Measurements from ENCODE around the gene ATXN1. TPM values are rescaled to one million over a fixed set of nuclear protein-coding genes. Genes with fewer than 3 reads are reported as not detected.
"Not testable (repeated sequence)": the region's sequence is repeated elsewhere in the genome, so short reads cannot be mapped to it uniquely, and the experiment has no call there.

The ATXN1 gene
- total RNA-seq, 4 donors from 2014 or later, result 16.3 to 52.2 (median 25.7) TPM

- no peak overlapping the region for H3K4me3 ChIP-seq (ENCODE audit: low read depth, poor library complexity, severe bottlenecking)
- DNase-seq (ENCODE audit: low spot score in 2 of 2), result peak in 1 of 2 donors; percentile 76
- TF ChIP-seq POLR2A (IDR thresholded peaks at IDR 0.05), result no peak
- TF ChIP-seq, protein P1, sequence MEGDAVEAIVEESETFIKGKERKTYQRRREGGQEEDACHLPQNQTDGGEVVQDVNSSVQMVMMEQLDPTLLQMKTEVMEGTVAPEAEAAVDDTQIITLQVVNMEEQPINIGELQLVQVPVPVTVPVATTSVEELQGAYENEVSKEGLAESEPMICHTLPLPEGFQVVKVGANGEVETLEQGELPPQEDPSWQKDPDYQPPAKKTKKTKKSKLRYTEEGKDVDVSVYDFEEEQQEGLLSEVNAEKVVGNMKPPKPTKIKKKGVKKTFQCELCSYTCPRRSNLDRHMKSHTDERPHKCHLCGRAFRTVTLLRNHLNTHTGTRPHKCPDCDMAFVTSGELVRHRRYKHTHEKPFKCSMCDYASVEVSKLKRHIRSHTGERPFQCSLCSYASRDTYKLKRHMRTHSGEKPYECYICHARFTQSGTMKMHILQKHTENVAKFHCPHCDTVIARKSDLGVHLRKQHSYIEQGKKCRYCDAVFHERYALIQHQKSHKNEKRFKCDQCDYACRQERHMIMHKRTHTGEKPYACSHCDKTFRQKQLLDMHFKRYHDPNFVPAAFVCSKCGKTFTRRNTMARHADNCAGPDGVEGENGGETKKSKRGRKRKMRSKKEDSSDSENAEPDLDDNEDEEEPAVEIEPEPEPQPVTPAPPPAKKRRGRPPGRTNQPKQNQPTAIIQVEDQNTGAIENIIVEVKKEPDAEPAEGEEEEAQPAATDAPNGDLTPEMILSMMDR (IDR thresholded peaks at IDR 0.05), result no peak
- WGBS, 2 donors, result 68 to 77% methylated on average over 8 of the region's 8 CpGs
- intact Hi-C loops (cut with DNase I; ENCODE audit: low total_unique reads), result no loop called here
Observed at GRCh38 chr6:16711546-16712254, 49.6 kb downstream of the ATXN1 start.

- no peak for DNase-seq (ENCODE audit: low spot score in 2 of 2)
- intact Hi-C loops (cut with DNase I; ENCODE audit: low total_unique reads), result no loop called here
- WGBS, 2 donors, result 76 to 87% methylated on average over 3 of the region's 3 CpGs
- no peak overlapping the region for H3K4me3 ChIP-seq (ENCODE audit: low read depth, poor library complexity, severe bottlenecking)
- TF ChIP-seq, protein P1 (IDR thresholded peaks at IDR 0.05), result no peak
- TF ChIP-seq POLR2A (IDR thresholded peaks at IDR 0.05), result no peak
Observed at GRCh38 chr6:16706911-16707783, 54.1 kb downstream of the ATXN1 start.

GRCh38 chr6:16706491-16706890 is 54.8 kb downstream of the ATXN1 start:
- 97 to 99% methylated on average over 7 of the region's 7 CpGs for WGBS, 2 donors
- DNase-seq (ENCODE audit: low spot score in 2 of 2), result peak in 1 of 2 donors; percentile 76
- intact Hi-C loops (cut with DNase I; ENCODE audit: low total_unique reads); H3K4me3 ChIP-seq (ENCODE audit: low read depth, poor library complexity, severe bottlenecking): not testable (repeated sequence)

- intact Hi-C loops (cut with DNase I; ENCODE audit: low total_unique reads), result no loop called here
- 82 to 85% methylated on average over 4 of the region's 4 CpGs for WGBS, 2 donors
- no peak overlapping the region for H3K4me3 ChIP-seq (ENCODE audit: low read depth, poor library complexity, severe bottlenecking)
- TF ChIP-seq POLR2A (IDR thresholded peaks at IDR 0.05), result no peak
- TF ChIP-seq, protein P1 (IDR thresholded peaks at IDR 0.05), result no peak
- DNase-seq (ENCODE audit: low spot score in 2 of 2), result no peak
Observed at GRCh38 chr6:16706029-16706428, 55.2 kb downstream of the ATXN1 start.

- TF ChIP-seq, protein P1 (IDR thresholded peaks at IDR 0.05), result no peak
- no peak for TF ChIP-seq POLR2A (IDR thresholded peaks at IDR 0.05)
- H3K4me3 ChIP-seq (ENCODE audit: low read depth, poor library complexity, severe bottlenecking), result no peak overlapping the region
- intact Hi-C loops (cut with DNase I; ENCODE audit: low total_unique reads), result no loop called here
- WGBS, 2 donors, result 63 to 68% methylated on average over 6 of the region's 6 CpGs
- peak in 1 of 2 donors; percentile 32 for DNase-seq (ENCODE audit: low spot score in 2 of 2)
Observed at GRCh38 chr6:16705081-16705993, 55.9 kb downstream of the ATXN1 start.

All from lower leg skin (tissue), 4 donors.